CD14-positive monocyte (primary cell): ENCODE measurements around the gene ZMYM3. TPM values are rescaled to one million over a fixed set of nuclear protein-coding genes. Genes with fewer than 3 reads are reported as not detected.
A peak's percentile ranks its signal among the peaks of the same experiment; 100 is the strongest.

Experiments
- DNase-seq, 3 donors: peaks; one replicate each; pipeline ENCODE4 v3.0.0-alpha.2; 2011 to 2022
- H2AFZ ChIP-seq: 2 replicates; pipeline ENCODE4 v1.6.0; 2012; ENCODE audit warnings: mild to moderate bottlenecking, low read depth, low read length, inconsistent platforms; ENCODE audit not compliant: insufficient read depth, poor library complexity, severe bottlenecking
- H3K27ac ChIP-seq, 2 donors: 1 replicate in 1 of 2; 2 replicates in 1 of 2; pipeline ENCODE4 v1.5.1; 2012 to 2013; ENCODE audit warnings: low read length in 2 of 2, control low read depth in 1 of 2, inconsistent platforms in 1 of 2, low read depth in 1 of 2, mild to moderate bottlenecking in 1 of 2
- H3K27me3 ChIP-seq, 2 donors: one replicate each; pipeline versions ENCODE4 v1.6.0 to v1.6.1; 2011 to 2013; ENCODE audit warnings: low read length in 2 of 2; ENCODE audit not compliant: control insufficient read depth in 2 of 2, insufficient read depth in 2 of 2
- H3K36me3 ChIP-seq, 2 donors: replicated peaks in 1 of 2; 1 replicate in 1 of 2; 2 replicates in 1 of 2; pipeline versions ENCODE4 v1.5.1 to v1.6.1; 2012 to 2013; ENCODE audit warnings: low read length in 2 of 2, control low read depth in 1 of 2, inconsistent platforms in 1 of 2, mild to moderate bottlenecking in 1 of 2; ENCODE audit not compliant: insufficient read depth in 2 of 2, control insufficient read depth in 1 of 2
- H3K4me1 ChIP-seq, 2 donors: 1 replicate in 1 of 2; 2 replicates in 1 of 2; pipeline versions ENCODE4 v1.5.1 to v1.6.1; 2012 to 2013; ENCODE audit warnings: low read length in 2 of 2, control low read depth in 1 of 2, inconsistent platforms in 1 of 2, mild to moderate bottlenecking in 1 of 2, moderate library complexity in 1 of 2; ENCODE audit not compliant: insufficient read depth in 2 of 2, control insufficient read depth in 1 of 2
- H3K4me2 ChIP-seq: replicated peaks from 2 replicates; pipeline ENCODE3; 2012; ENCODE audit warnings: low read length, moderate library complexity, mild to moderate bottlenecking; ENCODE audit not compliant: poor library complexity, severe bottlenecking; ENCODE audit errors: extremely low read depth
- H3K4me3 ChIP-seq, 3 experiments: fragments of 200-600 bp in 1 of 3; sonication (generic) in 1 of 3; replicated peaks in 1 of 3; 1 replicate in 2 of 3; 2 replicates in 1 of 3; pipeline ENCODE4 v1.5.1; 2011 to 2013; ENCODE audit warnings: low read length in 3 of 3, mild to moderate bottlenecking in 3 of 3, control low read depth in 2 of 3, low read depth in 2 of 3, inconsistent platforms in 1 of 3, moderate library complexity in 1 of 3
- H3K79me2 ChIP-seq: 2 replicates; pipeline ENCODE4 v1.6.0; 2012; ENCODE audit warnings: mild to moderate bottlenecking, control low read depth, inconsistent platforms, low read length, moderate library complexity; ENCODE audit not compliant: insufficient read depth
- H3K9ac ChIP-seq: 2 replicates; pipeline ENCODE4 v1.6.0; 2017; ENCODE audit warnings: low read length, mild to moderate bottlenecking; ENCODE audit not compliant: insufficient read depth, poor library complexity, severe bottlenecking
- H3K9me3 ChIP-seq, 2 donors: replicated peaks in 1 of 2; 1 replicate in 1 of 2; 2 replicates in 1 of 2; pipeline versions ENCODE4 v1.5.1 to v1.6.1; 2012 to 2013; ENCODE audit warnings: low read length in 2 of 2, control low read depth in 1 of 2; ENCODE audit not compliant: control insufficient read depth in 1 of 2, insufficient read depth in 1 of 2
- H4K20me1 ChIP-seq: 2 replicates; pipeline ENCODE4 v1.6.0; 2012; ENCODE audit warnings: mild to moderate bottlenecking, low read length, control low read depth, moderate library complexity; ENCODE audit not compliant: insufficient read depth
- H3K27ac Mint-ChIP-seq, 7 donors: one replicate each; pipeline ENCODE4 v1.8.0; 2020; ENCODE audit warnings: mild to moderate bottlenecking in 7 of 7, mixed read lengths in 7 of 7, moderate library complexity in 6 of 7, inconsistent platforms in 2 of 7
- H3K27me3 Mint-ChIP-seq, 3 donors: one replicate each; pipeline ENCODE4 v1.8.0; 2021 to 2022; ENCODE audit warnings: low read depth in 3 of 3, mild to moderate bottlenecking in 3 of 3, mixed read lengths in 3 of 3, moderate library complexity in 3 of 3, inconsistent platforms in 1 of 3
- H3K36me3 Mint-ChIP-seq, 2 donors: one replicate each; pipeline ENCODE4 v1.8.0; 2020; ENCODE audit warnings: mixed read lengths in 2 of 2, inconsistent platforms in 1 of 2, mild to moderate bottlenecking in 1 of 2
- H3K4me1 Mint-ChIP-seq: one replicate; pipeline ENCODE4 v1.8.0; 2020; ENCODE audit warnings: mild to moderate bottlenecking, mixed read lengths
- H3K4me3 Mint-ChIP-seq, 2 donors: one replicate each; pipeline ENCODE4 v1.8.0; 2020; ENCODE audit warnings: mild to moderate bottlenecking in 2 of 2, mixed read lengths in 2 of 2, moderate library complexity in 1 of 2
- H3K9me3 Mint-ChIP-seq, 7 donors: one replicate each; pipeline ENCODE4 v1.8.0; 2020 to 2022; ENCODE audit warnings: mixed read lengths in 7 of 7, mild to moderate bottlenecking in 6 of 7, moderate library complexity in 6 of 7, inconsistent platforms in 2 of 7
- CTCF ChIP-seq: fragments of 200-600 bp; IDR thresholded peaks from one replicate; pipeline ENCODE4 v1.8.0; 2022; ENCODE audit warnings: antibody characterized with exemption, mild to moderate bottlenecking
- WGBS: methylation state at CpG from one replicate; pipeline ENCODE4 v1.1.5; 2013; ENCODE audit warnings: missing lambda C conversion rate; ENCODE audit not compliant: insufficient coverage; 5-methylcytosine and 5-hydroxymethylcytosine counted together
- intact Hi-C, 2 donors: fragments of 100-400 bp; cut with micrococcal nuclease; formaldehyde crosslinking; loops; one replicate each; pipeline versions ENCODE4 v1.15.0 to v1.15.1; 2023
- polyA plus RNA-seq, 3 donors: library from polyadenylated mRNA; depleted of rRNA in 1 of 3; unstranded in 2 of 3; stranded (reverse) in 1 of 3; fragments of 300-500 nt in 2 of 3; fragments of >200 nt in 1 of 3; fragmentation: Illumina TruSeq in 2 of 3; gene quantifications; 1 replicate in 2 of 3; 2 replicates in 1 of 3; pipeline ENCODE4 v1.2.3, GENCODE V29; 2012 to 2021

Gene ZMYM3
- polyA plus RNA-seq, 3 donors, result 3.9 to 13.2 (median 4.8) TPM

- Histone ChIP-seq H3K4me1 (peaks cover 0 to 2% of the 10 kb centered on the region in 2 donors), H3K9me3 (no peaks in the 10 kb centered on the region), H3K27ac (no peak overlapping the region), H3K4me2 (no peak overlapping the region), H3K79me2 (no peaks in the 10 kb centered on the region), H3K9ac (no peak overlapping the region), H2AFZ (no peak overlapping the region), H3K36me3 (peaks cover 91 to 96% of the 10 kb centered on the region in 2 donors), H4K20me1 (no peaks in the 10 kb centered on the region), H3K27me3 (no peaks in the 10 kb centered on the region), H3K4me3 (no peak overlapping the region)
- Mint-ChIP-seq H3K27ac (peak overlapping the region in 1 of 7 donors; percentile 53), H3K4me3 (no peak overlapping the region), H3K36me3 (peaks cover 84 to 90% of the 10 kb centered on the region in 2 donors), H3K4me1 (peaks cover 5% of the 10 kb centered on the region), H3K27me3 (peaks cover 0 to 4% (median 0%) of the 10 kb centered on the region in 3 donors), H3K9me3 (peaks cover 0 to 6% (median 0%) of the 10 kb centered on the region in 7 donors)
- TF ChIP-seq CTCF, result no peak
- 94% methylated on average over 2 of the region's 2 CpGs for WGBS
- intact Hi-C loops, result no loop called here
- no peak for DNase-seq
These were observed 8.8 kb downstream of the ZMYM3 start for GRCh38 chrX:71245159-71245558.

- no peak for DNase-seq
- H3K27me3 ChIP-seq, result no peaks in the 10 kb centered on the region
- Mint-ChIP-seq H3K36me3 (peaks cover 84 to 90% of the 10 kb centered on the region in 2 donors), H3K27ac (peak overlapping the region in 1 of 7 donors; percentile 53), H3K27me3 (peaks cover 0 to 4% (median 0%) of the 10 kb centered on the region in 3 donors), H3K9me3 (peaks cover 0 to 6% (median 0%) of the 10 kb centered on the region in 7 donors), H3K4me1 (peaks cover 5% of the 10 kb centered on the region), H3K4me3 (no peak overlapping the region)
- peaks cover 85 to 96% of the 10 kb centered on the region in 2 donors for H3K36me3 ChIP-seq
- TF ChIP-seq CTCF, result no peak
- H3K9ac ChIP-seq, result no peak overlapping the region
- H3K4me3 ChIP-seq, result no peak overlapping the region
- intact Hi-C loops, result no loop called here
- no peaks in the 10 kb centered on the region for H3K9me3 ChIP-seq
- peaks cover 0 to 2% of the 10 kb centered on the region in 2 donors for H3K4me1 ChIP-seq
- H3K4me2 ChIP-seq, result no peak overlapping the region
- WGBS, result 100% methylated on average over 2 of the region's 9 CpGs
- H3K79me2 ChIP-seq, result no peaks in the 10 kb centered on the region
- H3K27ac ChIP-seq, result no peak overlapping the region
- no peaks in the 10 kb centered on the region for H4K20me1 ChIP-seq
- H2AFZ ChIP-seq, result no peak overlapping the region
These were observed 9.4 kb downstream of the ZMYM3 start for GRCh38 chrX:71244359-71245128.
